K562 (cell line): ENCODE results near the gene NR2F6. TPM values are rescaled to one million over a fixed set of nuclear protein-coding genes. Genes with fewer than 3 reads are reported as not detected.
A peak's percentile ranks its signal among the peaks of the same experiment; 100 is the strongest.

Source experiments
- ARHGAP35 ChIP-seq: fragments of 450-650 bp; IDR thresholded peaks from 2 replicates; pipeline ENCODE4 v1.6.1; 2018; ENCODE audit not compliant: partially characterized antibody
- BMI1 ChIP-seq: fragments of 150-350 bp; IDR thresholded peaks from 2 replicates; pipeline ENCODE4 v1.6.1; 2014; ENCODE audit warnings: low read length
- COPS2 ChIP-seq: fragments of 450-650 bp; conservative IDR thresholded peaks from 2 replicates; pipeline ENCODE4 v1.6.1; 2016; ENCODE audit warnings: mild to moderate bottlenecking, moderate library complexity
- CREM ChIP-seq: IDR thresholded peaks from 2 replicates; pipeline ENCODE4 v1.6.1; 2014; ENCODE audit warnings: antibody characterized with exemption, low read depth
- EZH2 ChIP-seq: IDR thresholded peaks from 2 replicates; pipeline ENCODE4 v1.6.1; 2012; ENCODE audit warnings: low read depth, mild to moderate bottlenecking, inconsistent platforms, low read length, borderline replicate concordance
- JUND ChIP-seq, 2 experiments: IDR thresholded peaks; 2 replicates in 1 of 2; 3 replicates in 1 of 2; pipeline ENCODE4 v1.6.1; 2011; ENCODE audit warnings: borderline replicate concordance in 2 of 2, low read depth in 2 of 2, low read length in 2 of 2, improper control_type of control experiment in 1 of 2, missing biosample characterization in 1 of 2, missing genetic modification characterization in 1 of 2, missing genetic modification reagents in 1 of 2
- MAX ChIP-seq: sonication (generic); formaldehyde crosslinking; IDR thresholded peaks from 2 replicates; pipeline ENCODE4 v1.9.0; 2022; ENCODE audit warnings: mild to moderate bottlenecking, missing genetic modification reagents
- NCOR1 ChIP-seq: fragments of 450-650 bp; IDR thresholded peaks from 2 replicates; pipeline ENCODE4 v1.6.1; 2016; ENCODE audit warnings: mild to moderate bottlenecking, moderate library complexity
- PHF8 ChIP-seq: fragments of 200-600 bp; sonication (generic); IDR thresholded peaks from 2 replicates; pipeline ENCODE4 v1.6.1; 2012; ENCODE audit warnings: mixed run types, mild to moderate bottlenecking, inconsistent platforms, low read length, moderate library complexity, borderline replicate concordance
- POLR2B ChIP-seq: fragments of 450-650 bp; IDR thresholded peaks from 2 replicates; pipeline ENCODE4 v1.6.1; 2018; ENCODE audit warnings: low read depth; ENCODE audit not compliant: partially characterized antibody
- RBM22 ChIP-seq: fragments of 200-400 bp; formaldehyde crosslinking; IDR thresholded peaks from 2 replicates; pipeline ENCODE4 v1.6.1; 2018; ENCODE audit warnings: low read length, low read depth; ENCODE audit not compliant: poor library complexity, severe bottlenecking
- THRB ChIP-seq: fragments of 450-650 bp; formaldehyde crosslinking; conservative IDR thresholded peaks from 2 replicates; pipeline ENCODE4 v1.4.0; 2022; ENCODE audit warnings: mild to moderate bottlenecking, missing genetic modification characterization
- ZNF143 ChIP-seq: sonication (generic); formaldehyde crosslinking; IDR thresholded peaks from 2 replicates; pipeline ENCODE4 v1.9.0; 2022; ENCODE audit warnings: mild to moderate bottlenecking, missing genetic modification reagents
- ZNF232 ChIP-seq: sonication (generic); formaldehyde crosslinking; IDR thresholded peaks from 2 replicates; pipeline ENCODE4 v1.8.0; 2022; ENCODE audit warnings: mild to moderate bottlenecking, missing genetic modification reagents
- ZNF395 ChIP-seq: fragments of 200-800 bp; sonication (Bioruptor generic); IDR thresholded peaks from 2 replicates; pipeline ENCODE4 v1.6.1; 2017; ENCODE audit warnings: missing genetic modification characterization, missing compliant biosample characterization
- polyA plus RNA-seq, 8 experiments: library from polyadenylated mRNA; depleted of rRNA in 4 of 8; stranded (reverse) in 5 of 8; unstranded in 3 of 8; fragments of >200 nt; fragmentation: Nextera tagmentation in 2 of 8; fragmentation: Illumina TruSeq in 1 of 8; extraction: Ambion mirVana in 2 of 8; extraction: Trizol in 1 of 8; gene quantifications; 2 replicates each; pipeline versions ENCODE4 v1.2.1 to v1.2.3, GENCODE V29; 2011 to 2014; ENCODE audit warnings: inconsistent platforms in 1 of 8, missing spikeins in 1 of 8
- total RNA-seq, 7 experiments: library from RNA; depleted of rRNA in 6 of 7; stranded (reverse); fragments of >200 nt in 6 of 7; fragmentation: Illumina TruSeq in 2 of 7; extraction: Trizol in 2 of 7; gene quantifications; 2 replicates each; pipeline versions ENCODE4 v1.2.1 to v1.2.3, GENCODE V29; 2011 to 2021; ENCODE audit warnings: low replicate concordance in 1 of 7
- TF ChIP-seq, protein P1 (sequence below): sonication (generic); formaldehyde crosslinking; IDR thresholded peaks from 2 replicates; pipeline ENCODE4 v1.4.0; 2020; ENCODE audit warnings: mild to moderate bottlenecking, missing genetic modification reagents
- TF ChIP-seq, protein P2 (sequence below): fragments of 250-450 bp; sonication (Bioruptor Pico); IDR thresholded peaks from 2 replicates; pipeline ENCODE4 v1.8.0; 2022; ENCODE audit warnings: inconsistent platforms
- TF ChIP-seq, protein P3 (sequence below): fragments of 450-650 bp; formaldehyde crosslinking; IDR thresholded peaks from 2 replicates; pipeline ENCODE4 v1.4.0; 2020; ENCODE audit warnings: mild to moderate bottlenecking, mixed read lengths

The NR2F6 gene
- total and polyA plus RNA-seq, 9 of the 15 experiments (the other 6 are each of a cell fraction or from before 2014, with no cell fraction given), result 0.76 to 97.5 (median 18.8) TPM

GRCh38 chr19:17220207-17220758, 25.4 kb downstream of the NR2F6 start (continued):
- TF ChIP-seq, protein P1, sequence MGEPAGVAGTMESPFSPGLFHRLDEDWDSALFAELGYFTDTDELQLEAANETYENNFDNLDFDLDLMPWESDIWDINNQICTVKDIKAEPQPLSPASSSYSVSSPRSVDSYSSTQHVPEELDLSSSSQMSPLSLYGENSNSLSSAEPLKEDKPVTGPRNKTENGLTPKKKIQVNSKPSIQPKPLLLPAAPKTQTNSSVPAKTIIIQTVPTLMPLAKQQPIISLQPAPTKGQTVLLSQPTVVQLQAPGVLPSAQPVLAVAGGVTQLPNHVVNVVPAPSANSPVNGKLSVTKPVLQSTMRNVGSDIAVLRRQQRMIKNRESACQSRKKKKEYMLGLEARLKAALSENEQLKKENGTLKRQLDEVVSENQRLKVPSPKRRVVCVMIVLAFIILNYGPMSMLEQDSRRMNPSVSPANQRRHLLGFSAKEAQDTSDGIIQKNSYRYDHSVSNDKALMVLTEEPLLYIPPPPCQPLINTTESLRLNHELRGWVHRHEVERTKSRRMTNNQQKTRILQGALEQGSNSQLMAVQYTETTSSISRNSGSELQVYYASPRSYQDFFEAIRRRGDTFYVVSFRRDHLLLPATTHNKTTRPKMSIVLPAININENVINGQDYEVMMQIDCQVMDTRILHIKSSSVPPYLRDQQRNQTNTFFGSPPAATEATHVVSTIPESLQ (CRISPR knock-in tag), result no peak
- TF ChIP-seq ZNF232 (no peak), NCOR1 (0 out of 2 replicates have a peak, but pooled peaks have one; percentile 4), ZNF143 (no peak), EZH2 (no peak), ZNF395 (0 out of 2 replicates have a peak, but pooled peaks have one; percentile 67), PHF8 (peak; percentile 64; the same call in 1 of the 2 replicates), COPS2 (no peak), RBM22 (no peak), MAX (peak; percentile 87), THRB (CRISPR knock-in tag) (0 out of 2 replicates have a peak, but pooled peaks have one; percentile 11), BMI1 (no peak), CREM (no peak), POLR2B (peak; percentile 60), ARHGAP35 (no peak), JUND (IDR thresholded peaks at IDR 0.05; ENCODE audit: borderline replicate concordance, low read depth, low read length) (peak; percentile 94), JUND (tag; IDR thresholded peaks at IDR 0.05; ENCODE audit: borderline replicate concordance, low read depth, low read length) (peak; percentile 92)
- TF ChIP-seq, protein P2, sequence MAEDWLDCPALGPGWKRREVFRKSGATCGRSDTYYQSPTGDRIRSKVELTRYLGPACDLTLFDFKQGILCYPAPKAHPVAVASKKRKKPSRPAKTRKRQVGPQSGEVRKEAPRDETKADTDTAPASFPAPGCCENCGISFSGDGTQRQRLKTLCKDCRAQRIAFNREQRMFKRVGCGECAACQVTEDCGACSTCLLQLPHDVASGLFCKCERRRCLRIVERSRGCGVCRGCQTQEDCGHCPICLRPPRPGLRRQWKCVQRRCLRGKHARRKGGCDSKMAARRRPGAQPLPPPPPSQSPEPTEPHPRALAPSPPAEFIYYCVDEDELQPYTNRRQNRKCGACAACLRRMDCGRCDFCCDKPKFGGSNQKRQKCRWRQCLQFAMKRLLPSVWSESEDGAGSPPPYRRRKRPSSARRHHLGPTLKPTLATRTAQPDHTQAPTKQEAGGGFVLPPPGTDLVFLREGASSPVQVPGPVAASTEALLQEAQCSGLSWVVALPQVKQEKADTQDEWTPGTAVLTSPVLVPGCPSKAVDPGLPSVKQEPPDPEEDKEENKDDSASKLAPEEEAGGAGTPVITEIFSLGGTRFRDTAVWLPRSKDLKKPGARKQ (CRISPR knock-in tag), result no peak
- TF ChIP-seq, protein P3, sequence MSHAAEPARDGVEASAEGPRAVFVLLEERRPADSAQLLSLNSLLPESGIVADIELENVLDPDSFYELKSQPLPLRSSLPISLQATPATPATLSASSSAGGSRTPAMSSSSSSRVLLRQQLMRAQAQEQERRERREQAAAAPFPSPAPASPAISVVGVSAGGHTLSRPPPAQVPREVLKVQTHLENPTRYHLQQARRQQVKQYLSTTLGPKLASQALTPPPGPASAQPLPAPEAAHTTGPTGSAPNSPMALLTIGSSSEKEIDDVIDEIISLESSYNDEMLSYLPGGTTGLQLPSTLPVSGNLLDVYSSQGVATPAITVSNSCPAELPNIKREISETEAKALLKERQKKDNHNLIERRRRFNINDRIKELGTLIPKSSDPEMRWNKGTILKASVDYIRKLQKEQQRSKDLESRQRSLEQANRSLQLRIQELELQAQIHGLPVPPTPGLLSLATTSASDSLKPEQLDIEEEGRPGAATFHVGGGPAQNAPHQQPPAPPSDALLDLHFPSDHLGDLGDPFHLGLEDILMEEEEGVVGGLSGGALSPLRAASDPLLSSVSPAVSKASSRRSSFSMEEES, result no peak
